ENCODE measurements around the gene DCST2. TPM values are rescaled to one million over a fixed set of nuclear protein-coding genes. Genes with fewer than 3 reads are reported as not detected.

Gene DCST2
- total RNA-seq, 1 donor from 2014 or later, result under 0.01 TPM

DNA sequence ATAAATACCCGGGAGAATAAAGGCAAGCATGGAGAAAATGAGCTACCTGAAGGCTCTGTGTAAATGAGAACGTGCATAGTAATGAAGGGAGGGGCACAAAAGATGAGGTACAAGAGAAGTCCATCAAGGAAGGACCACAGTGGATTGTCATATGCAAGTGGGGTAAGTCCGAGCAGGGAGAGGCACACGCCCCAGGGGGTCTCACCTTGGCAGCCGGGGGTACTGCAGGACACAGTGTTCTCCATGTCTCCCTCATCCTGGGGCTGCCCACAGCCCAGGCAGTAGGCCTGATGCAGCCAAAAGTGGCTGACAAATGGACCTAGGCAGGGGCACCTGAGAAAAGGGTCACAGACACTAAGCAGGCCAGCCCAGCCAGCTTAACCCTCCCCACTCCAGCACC is 10.0 kb downstream of the DCST2 start:
- Histone ChIP-seq H3K4me3 (ENCODE audit: low read depth, low read length) (no peak overlapping the region), H3K27me3 (ENCODE audit: control insufficient read depth, insufficient read depth, low read length) (no peaks in the 10 kb centered on the region), H3K36me3 (ENCODE audit: control insufficient read depth, insufficient read depth, low read length) (peaks cover 2% of the 10 kb centered on the region)
- DNase-seq (ENCODE audit: low read depth), result no peak
- peak; percentile 18 for FAIRE-seq
- TF ChIP-seq, protein P1, sequence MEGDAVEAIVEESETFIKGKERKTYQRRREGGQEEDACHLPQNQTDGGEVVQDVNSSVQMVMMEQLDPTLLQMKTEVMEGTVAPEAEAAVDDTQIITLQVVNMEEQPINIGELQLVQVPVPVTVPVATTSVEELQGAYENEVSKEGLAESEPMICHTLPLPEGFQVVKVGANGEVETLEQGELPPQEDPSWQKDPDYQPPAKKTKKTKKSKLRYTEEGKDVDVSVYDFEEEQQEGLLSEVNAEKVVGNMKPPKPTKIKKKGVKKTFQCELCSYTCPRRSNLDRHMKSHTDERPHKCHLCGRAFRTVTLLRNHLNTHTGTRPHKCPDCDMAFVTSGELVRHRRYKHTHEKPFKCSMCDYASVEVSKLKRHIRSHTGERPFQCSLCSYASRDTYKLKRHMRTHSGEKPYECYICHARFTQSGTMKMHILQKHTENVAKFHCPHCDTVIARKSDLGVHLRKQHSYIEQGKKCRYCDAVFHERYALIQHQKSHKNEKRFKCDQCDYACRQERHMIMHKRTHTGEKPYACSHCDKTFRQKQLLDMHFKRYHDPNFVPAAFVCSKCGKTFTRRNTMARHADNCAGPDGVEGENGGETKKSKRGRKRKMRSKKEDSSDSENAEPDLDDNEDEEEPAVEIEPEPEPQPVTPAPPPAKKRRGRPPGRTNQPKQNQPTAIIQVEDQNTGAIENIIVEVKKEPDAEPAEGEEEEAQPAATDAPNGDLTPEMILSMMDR (IDR thresholded peaks at IDR 0.05; ENCODE audit: insufficient read depth, low read length, severe bottlenecking), result no peak

DNA sequence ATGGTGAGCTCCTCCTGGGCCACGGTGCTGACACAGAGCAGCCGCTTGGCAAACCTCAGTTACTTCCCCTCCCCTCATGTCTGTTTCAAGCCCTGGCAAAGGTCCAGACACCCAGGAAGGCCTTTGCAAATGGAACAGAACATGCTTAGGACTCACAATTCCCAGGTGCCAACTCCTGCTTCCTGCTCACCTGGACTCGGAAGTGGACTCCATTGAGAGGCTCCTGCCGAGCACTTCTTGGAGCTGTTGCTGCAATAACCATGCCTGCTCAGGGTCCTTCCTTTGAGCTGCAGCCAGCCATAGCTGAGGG is 10.7 kb downstream of the DCST2 start:
- H3K36me3 ChIP-seq (ENCODE audit: control insufficient read depth, insufficient read depth, low read length), result peaks cover 7% of the 10 kb centered on the region
- no peaks in the 10 kb centered on the region for H3K27me3 ChIP-seq (ENCODE audit: control insufficient read depth, insufficient read depth, low read length)
- no peak overlapping the region for H3K4me3 ChIP-seq (ENCODE audit: low read depth, low read length)
- DNase-seq (ENCODE audit: low read depth), result peak; percentile 55
- no peak for FAIRE-seq
- TF ChIP-seq, protein P1 (IDR thresholded peaks at IDR 0.05; ENCODE audit: insufficient read depth, low read length, severe bottlenecking), result no peak

DNA sequence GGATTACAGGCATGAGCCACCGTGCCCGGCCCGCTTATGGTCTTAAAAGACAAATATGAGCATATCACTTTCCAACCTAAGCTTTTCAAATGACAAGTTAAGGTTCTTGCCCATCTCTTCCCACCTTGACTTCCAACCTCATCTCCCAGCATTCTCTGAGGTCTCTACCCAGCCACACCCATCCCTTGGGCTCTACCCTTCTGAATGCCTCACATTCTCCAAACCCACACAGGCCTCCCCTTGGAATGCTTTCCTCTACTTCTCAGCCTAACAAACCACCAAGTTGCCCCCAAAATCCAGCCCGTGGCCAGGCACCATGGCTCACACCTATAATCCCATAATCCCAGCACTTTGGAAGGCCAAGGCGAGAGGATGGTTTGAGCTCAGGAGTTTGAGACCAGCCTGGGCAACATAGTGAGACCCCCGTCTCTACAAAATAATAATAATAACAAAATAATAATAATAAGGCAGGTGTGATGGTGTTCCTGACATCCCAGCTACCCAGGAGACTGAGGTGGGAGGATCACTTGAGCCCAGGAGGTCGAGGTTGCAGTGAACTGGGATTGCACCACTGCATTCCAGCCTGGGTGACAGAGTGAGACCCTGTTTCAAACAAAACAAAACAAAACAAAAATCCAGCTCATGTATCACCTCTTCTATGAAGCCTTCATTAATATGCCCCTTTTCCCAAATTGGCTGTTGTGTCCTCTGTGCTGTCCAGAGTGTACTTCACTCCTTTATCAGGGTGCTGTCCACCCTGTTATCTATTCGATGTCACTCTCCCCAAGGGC is 11.2 kb downstream of the DCST2 start:
- peaks cover 10% of the 10 kb centered on the region for H3K36me3 ChIP-seq (ENCODE audit: control insufficient read depth, insufficient read depth, low read length)
- no peak overlapping the region for H3K4me3 ChIP-seq (ENCODE audit: low read depth, low read length)
- TF ChIP-seq, protein P1 (IDR thresholded peaks at IDR 0.05; ENCODE audit: insufficient read depth, low read length, severe bottlenecking), result no peak
- DNase-seq (ENCODE audit: low read depth) (peak; percentile 21), FAIRE-seq (no peak)
- H3K27me3 ChIP-seq (ENCODE audit: control insufficient read depth, insufficient read depth, low read length), result no peaks in the 10 kb centered on the region

DNA sequence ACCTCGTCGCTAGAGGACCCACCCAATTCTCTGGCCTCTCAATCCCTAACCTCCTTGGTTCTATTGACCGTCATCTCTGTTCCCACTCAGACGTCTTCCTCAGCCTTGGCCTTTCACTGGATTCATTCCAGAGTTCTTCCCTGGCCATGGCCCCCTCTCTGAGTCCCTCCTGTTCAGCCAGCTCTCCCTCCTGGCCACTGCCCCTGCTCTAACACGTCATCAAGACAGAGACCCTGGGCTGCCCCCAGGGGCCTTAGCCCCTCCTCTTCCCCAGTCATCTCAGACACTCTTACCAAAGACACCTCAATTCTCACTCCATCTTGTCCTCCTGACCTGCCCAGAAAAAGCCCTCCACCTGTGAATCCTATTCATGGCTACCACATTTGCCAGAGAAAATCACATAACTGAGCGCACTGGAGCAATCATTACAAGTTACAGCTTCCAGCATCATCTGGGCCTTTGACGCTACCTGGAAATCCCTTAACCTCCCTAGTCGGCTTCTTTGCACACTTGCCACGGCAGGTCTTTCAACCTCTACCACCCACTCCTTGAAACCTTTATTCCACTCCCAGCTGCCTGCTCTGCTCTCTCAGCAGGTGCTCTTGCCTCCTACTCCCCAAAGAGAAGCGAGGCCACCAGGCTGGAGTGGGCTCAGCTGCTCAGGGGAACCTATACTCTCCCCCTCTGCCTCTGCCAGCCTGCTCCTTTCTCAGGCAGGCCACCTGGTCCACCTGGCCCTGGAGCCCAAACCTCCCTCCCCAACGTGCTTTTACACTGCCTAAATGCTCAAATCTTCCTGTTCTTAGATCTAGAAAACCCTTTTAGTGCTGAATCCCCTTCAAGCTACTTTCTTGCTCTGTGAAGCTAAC is 14.0 kb downstream of the DCST2 start:
- Histone ChIP-seq H3K4me3 (ENCODE audit: low read depth, low read length) (no peak overlapping the region), H3K36me3 (ENCODE audit: control insufficient read depth, insufficient read depth, low read length) (peaks cover 18% of the 10 kb centered on the region), H3K27me3 (ENCODE audit: control insufficient read depth, insufficient read depth, low read length) (no peaks in the 10 kb centered on the region)
- no peak for DNase-seq (ENCODE audit: low read depth)
- no peak for FAIRE-seq
- TF ChIP-seq, protein P1 (IDR thresholded peaks at IDR 0.05; ENCODE audit: insufficient read depth, low read length, severe bottlenecking), result no peak

DNA sequence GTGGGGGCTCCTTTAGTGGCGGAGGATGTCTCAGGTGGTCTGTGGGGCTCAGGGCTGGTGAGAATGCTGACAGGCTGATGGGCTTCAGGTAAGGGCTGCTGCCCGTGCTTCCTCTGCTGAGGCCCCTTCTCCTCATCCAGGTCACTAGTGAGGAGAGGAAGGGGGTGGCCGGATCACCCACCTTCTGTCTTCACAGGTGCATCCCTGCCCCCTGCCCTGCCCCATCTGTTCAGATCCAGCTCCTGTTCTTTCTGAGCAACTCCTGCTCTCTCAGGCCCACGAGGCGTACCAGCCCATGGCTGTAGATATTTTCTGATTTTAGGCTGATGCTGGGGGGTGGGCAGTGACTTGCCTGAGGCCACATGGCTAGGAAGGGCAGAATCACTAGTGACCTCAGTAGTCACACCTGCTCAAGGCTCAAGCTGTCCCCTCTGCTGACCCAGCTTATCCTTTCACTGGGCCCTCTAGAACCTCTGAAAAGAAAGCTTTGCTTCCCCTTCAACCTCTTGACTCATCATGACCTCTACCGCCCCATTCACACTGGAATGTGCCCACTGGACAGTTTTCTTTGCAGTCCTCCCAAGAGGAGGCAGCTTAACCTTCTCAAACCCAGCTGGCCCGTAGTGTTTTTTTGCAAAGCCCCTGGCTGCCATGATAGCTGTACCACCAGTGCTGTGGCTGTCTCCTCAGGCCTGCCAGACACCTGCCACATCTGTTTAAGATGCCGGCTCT is 14.8 kb downstream of the DCST2 start:
- TF ChIP-seq, protein P1 (IDR thresholded peaks at IDR 0.05; ENCODE audit: insufficient read depth, low read length, severe bottlenecking), result no peak
- Histone ChIP-seq H3K27me3 (ENCODE audit: control insufficient read depth, insufficient read depth, low read length) (no peaks in the 10 kb centered on the region), H3K36me3 (ENCODE audit: control insufficient read depth, insufficient read depth, low read length) (peaks cover 23% of the 10 kb centered on the region), H3K4me3 (ENCODE audit: low read depth, low read length) (no peak overlapping the region)
- no peak for FAIRE-seq
- no peak for DNase-seq (ENCODE audit: low read depth)

Measured in bronchial epithelial cell (primary cell).